ENCODE results near the gene NAA30.
"Not testable (repeated sequence)": the region's sequence is repeated elsewhere in the genome, so short reads cannot be mapped to it uniquely, and the experiment has no call there.

NAA30 gene

DNA sequence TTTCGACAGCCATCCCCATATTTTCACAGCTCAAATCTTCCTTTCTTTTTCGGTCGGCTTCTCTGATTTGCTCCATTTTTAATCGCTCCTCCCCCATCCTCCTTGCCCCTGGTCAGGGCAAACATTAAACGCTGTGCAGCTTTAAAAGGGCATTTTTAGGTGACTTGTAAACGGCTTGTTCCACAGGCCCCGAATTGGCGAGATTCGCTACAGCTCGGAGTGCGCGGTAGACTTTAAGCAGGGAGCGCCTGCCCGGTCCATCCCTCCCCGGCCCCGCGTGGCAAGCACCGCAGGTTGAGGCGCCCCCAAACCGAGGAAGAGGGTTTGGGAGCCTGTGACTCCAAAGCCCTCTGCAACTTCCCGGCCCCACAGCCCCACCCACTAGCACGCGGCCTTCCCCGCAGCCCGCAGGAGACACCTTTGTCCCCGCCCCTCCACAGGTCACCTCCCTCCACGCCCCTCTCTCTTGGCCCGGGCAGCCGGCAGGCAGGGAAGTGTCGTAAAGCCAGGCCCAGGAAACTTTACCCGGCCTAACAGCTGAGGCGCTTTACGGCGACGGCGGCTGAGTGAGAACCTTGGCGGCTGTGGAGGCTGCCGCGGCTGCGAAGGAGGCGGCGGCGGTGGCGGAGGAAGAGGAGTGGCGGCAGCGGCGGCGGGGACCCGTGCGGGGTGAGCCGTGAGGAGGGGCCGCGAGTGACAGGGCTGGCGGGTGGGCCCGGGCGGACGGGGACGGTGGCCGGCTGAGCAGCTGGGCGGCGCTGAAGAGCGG, at the start of gene NAA30:
Gene NAA30 (plus strand): TSS at position 550 of the 769 bp plus-strand sequence. CDS start 372 bp downstream, outside the sequence.
- peak; percentile 92 for DNase-seq

GRCh38 chr14:57343545-57344297, 46.7 kb upstream of the NAA30 start:
- DNase-seq: not testable (repeated sequence)

GRCh38 chr14:57345106-57345505, 45.3 kb upstream of the NAA30 start:
- DNase-seq: no peak

GRCh38 chr14:57346741-57347140, 43.6 kb upstream of the NAA30 start:
- no peak for DNase-seq

DNA sequence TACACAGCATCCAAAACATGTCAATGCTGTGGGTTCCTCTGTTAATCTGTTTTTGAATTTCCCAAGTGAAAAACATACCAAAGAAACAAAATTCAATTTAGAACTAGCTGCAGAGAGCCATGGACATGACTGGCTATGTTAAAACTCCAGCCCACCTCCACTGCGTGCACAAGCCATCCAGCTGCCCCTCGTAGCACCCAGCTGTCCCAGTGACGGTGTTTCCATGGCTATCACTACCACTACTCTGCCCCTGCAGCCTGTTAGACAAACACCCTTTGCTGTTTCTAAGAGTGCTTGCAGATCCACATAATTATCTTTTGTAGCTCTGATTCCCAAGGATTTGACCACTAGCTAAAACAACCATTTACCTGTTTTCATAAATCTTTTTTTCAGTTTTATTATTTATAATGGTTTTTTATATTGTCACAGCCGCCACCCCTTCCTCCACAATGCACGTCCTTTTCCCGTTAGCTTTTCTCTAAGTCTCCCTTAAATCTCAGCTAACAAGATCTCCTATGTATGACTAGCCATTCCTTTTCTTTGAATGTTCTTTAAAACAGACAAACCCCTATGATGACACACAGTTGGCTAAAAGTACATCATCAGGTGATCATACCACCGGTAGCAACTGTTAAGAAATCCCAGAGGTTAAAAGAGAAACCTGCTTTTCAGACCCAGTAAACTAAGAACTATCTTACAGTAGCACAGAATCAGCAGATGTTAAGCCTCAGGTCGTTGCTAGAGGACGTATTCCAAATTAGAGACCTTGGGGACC, 37.8 kb upstream of the NAA30 start:
- DNase-seq: no peak

- DNase-seq: no peak
These were observed 35.1 kb upstream of the NAA30 start for GRCh38 chr14:57355081-57355800.

- no peak for DNase-seq
These were observed 28.0 kb upstream of the NAA30 start for GRCh38 chr14:57362361-57362760.

GRCh38 chr14:57364659-57365450, 25.5 kb upstream of the NAA30 start:
- DNase-seq: no peak

DNA sequence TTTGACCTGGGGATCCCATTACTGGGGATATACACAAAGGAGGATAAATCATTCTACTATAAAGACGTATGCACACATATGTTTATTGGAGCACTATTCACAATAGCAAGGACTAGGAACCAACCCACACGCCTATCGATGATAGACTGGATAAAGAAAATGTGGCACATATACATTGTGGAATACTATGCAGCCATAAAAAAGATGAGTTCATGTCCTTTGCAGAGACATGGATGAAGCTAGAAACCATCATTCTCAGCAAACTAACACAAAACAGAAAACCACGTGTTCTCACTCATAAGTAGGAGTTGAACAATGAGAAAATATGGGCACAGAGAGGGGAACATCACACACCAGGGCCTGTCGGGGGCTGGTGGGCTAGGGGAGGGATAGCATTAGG, 20.2 kb upstream of the NAA30 start:
- not testable (repeated sequence) for DNase-seq

DNA sequence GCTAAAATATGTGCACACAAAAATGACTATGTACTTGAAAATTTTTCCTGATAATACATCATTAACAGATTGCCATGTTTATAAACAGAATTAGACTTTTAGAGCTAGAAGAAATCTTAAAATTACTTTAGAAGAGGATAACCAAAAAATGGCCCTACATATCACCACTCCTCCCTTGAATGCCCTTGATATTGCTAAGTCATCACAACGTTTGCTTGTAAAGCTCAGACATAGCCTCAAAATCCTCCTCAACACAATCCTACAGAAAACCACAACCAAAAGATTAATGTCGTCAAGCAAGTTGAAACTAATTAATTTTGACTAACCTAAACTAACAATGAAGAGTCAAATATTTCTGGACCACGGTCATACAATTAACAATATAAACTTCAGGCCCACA, 19.4 kb upstream of the NAA30 start:
- DNase-seq: no peak

GRCh38 chr14:57375156-57375555, 15.2 kb upstream of the NAA30 start:
- DNase-seq: no peak

GRCh38 chr14:57378661-57379060, 11.7 kb upstream of the NAA30 start:
- no peak for DNase-seq

DNA sequence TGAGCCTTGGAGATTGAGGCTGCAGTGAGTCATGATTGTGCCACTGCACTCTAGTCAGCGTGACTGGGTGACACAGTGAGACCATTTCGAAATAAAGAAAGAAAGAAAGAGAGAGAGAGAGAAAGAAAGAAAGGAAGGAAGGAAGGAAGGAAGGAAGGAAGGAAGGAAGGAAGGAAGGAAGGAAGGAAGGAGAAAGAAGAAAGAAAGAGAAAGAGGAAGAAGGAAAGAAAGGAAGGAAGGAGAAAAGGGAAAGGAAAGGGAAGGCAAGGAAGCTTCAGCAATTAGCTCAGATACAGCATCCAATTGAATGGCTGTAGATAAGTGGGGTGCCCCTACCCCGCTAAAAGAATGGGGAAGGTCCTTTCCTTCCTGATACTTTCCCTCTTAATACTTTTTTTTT, 9.5 kb upstream of the NAA30 start:
- peak; percentile 37 for DNase-seq

GRCh38 chr14:57382283-57382682, 8.1 kb upstream of the NAA30 start:
- peak; percentile 80 for DNase-seq

- DNase-seq: peak; percentile 54
These were observed 7.2 kb upstream of the NAA30 start for GRCh38 chr14:57383125-57383745.

- DNase-seq: no peak
These were observed 2.3 kb upstream of the NAA30 start for GRCh38 chr14:57388067-57388466.

DNA sequence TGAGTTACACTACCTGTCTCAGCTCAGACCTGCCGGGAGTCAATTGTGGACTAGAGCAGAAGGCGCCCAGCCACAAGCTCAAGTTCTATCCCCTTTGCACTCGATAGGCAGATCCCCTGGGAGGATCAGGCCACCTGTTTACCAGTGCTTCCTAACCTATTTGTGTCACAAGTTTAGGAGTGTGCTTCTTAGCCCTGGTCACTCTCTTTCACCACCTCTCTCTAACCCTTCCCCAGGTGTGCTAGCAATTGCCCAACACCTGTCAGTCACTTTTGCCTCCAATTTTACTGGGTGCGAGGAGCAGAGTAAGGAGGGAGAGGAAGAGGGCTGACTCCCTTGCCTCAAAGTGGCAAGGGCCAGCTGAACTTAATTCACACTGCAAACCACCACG, 745 bp upstream of the NAA30 start:
- no peak for DNase-seq

DNA sequence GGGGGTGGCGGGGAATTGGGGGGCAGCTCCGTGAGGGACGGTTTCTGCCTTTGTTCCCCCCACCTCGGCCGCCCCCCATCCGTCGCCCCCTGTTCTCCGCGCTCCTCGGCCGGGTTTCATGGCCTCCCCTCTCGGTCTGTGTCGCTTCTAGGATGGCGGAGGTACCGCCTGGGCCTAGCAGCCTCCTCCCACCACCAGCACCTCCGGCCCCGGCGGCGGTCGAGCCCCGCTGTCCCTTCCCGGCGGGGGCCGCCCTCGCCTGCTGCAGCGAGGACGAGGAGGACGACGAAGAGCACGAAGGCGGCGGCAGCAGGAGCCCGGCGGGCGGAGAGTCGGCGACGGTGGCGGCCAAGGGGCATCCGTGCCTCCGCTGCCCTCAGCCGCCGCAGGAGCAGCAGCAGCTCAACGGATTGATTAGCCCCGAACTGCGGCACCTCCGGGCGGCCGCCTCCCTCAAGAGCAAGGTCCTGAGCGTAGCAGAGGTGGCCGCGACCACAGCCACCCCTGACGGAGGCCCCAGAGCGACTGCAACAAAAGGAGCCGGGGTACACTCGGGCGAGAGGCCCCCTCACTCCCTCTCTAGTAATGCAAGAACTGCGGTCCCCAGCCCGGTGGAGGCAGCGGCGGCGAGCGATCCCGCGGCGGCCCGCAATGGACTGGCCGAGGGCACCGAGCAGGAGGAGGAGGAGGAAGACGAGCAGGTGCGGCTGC, 575 bp downstream of the NAA30 start:
- DNase-seq: peak; percentile 37

- no peak for DNase-seq
These were observed 1.3 kb downstream of the NAA30 start for GRCh38 chr14:57391517-57392195.

DNA sequence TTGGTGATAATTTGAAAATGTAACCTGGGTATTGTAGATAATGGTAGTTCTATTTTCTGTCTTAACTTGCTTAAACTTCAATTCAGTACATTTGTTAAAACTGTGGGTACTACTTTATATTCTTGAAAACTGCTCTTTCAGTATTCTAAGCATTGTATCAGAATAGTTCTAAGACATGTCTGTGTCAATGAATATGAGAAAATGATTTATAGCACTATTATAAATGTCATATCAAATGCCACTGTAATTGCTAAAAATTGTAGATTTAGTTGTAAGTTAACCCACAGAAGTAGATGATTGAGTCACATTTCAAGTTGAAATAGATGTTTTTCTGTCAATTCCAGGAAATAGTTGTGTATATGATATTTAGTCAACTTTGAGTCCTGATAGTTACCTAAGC, 2.4 kb downstream of the NAA30 start:
- no peak for DNase-seq
